ENCODE results near the gene ST3GAL6. TPM values are rescaled to one million over a fixed set of nuclear protein-coding genes. Genes with fewer than 3 reads are reported as not detected.

ST3GAL6 gene
- total and polyA plus RNA-seq, 10 of the 15 experiments (the other 5 are each of a cell fraction or from before 2014, with no cell fraction given): 19.5 to 41.2 (median 37.4) TPM

- H2AFZ ChIP-seq (ENCODE audit: control insufficient read depth, low read depth, low read length): no peak overlapping the region
- intact Hi-C loops (cut with micrococcal nuclease; ENCODE audit: unreplicated experiment): no loop called here
- H3K4me3 ChIP-seq: no peak overlapping the region
- 0 out of 4 replicates have a peak, but pooled peaks cover 0 to 2% of the 10 kb centered on the region in 2 experiments for H3K36me3 ChIP-seq (ENCODE audit: control insufficient read depth in 2 of 2, insufficient read depth in 2 of 2, low read length in 1 of 2)
- 49% methylated on average over 6 of the region's 6 CpGs for WGBS (ENCODE audit: insufficient coverage, insufficient replicate concordance, low lambda C conversion rate, missing lambda C conversion rate)
- FAIRE-seq (no peak), ATAC-seq (no peak), DNase-seq (ENCODE audit: low read depth, low spot score) (no peak)
- TF ChIP-seq RCOR1 (conservative IDR thresholded peaks at IDR 0.05; ENCODE audit: low read depth, low read length) (no peak), FOXK2 (IDR thresholded peaks at IDR 0.05) (no peak), NFYA (IDR thresholded peaks at IDR 0.05; ENCODE audit: borderline replicate concordance, low read depth, low read length) (no peak), YBX1 (IDR thresholded peaks at IDR 0.05) (no peak), RELA (IDR thresholded peaks at IDR 0.05; ENCODE audit: borderline replicate concordance, partially characterized antibody) (no peak), ZBTB33 (IDR thresholded peaks at IDR 0.05) (no peak), CHD1 (IDR thresholded peaks at IDR 0.05; ENCODE audit: low read depth, low read length) (no peak), CBFB (IDR thresholded peaks at IDR 0.05; ENCODE audit: low read depth) (no peak), SREBF2 (IDR thresholded peaks at IDR 0.05; ENCODE audit: low read length) (no peak), NFIC (IDR thresholded peaks at IDR 0.05; ENCODE audit: low read depth, low read length) (no peak), MXI1 (IDR thresholded peaks at IDR 0.05; ENCODE audit: low read depth, low read length) (no peak), TARDBP (IDR thresholded peaks at IDR 0.05; ENCODE audit: borderline replicate concordance) (no peak), TCF7 (IDR thresholded peaks at IDR 0.05; ENCODE audit: borderline replicate concordance) (no peak), ATF2 (IDR thresholded peaks at IDR 0.05; ENCODE audit: low read length) (no peak), CREB1 (IDR thresholded peaks at IDR 0.05; ENCODE audit: low read depth) (no peak), NBN (IDR thresholded peaks at IDR 0.05) (no peak), CEBPB (IDR thresholded peaks at IDR 0.05; ENCODE audit: borderline replicate concordance in 1 of 2, low read depth in 2 of 2, low read length in 2 of 2) (no peak), ASH2L (IDR thresholded peaks at IDR 0.05; ENCODE audit: borderline replicate concordance, low read depth) (no peak), ZBTB11 (CRISPR knock-in tag; IDR thresholded peaks at IDR 0.05) (no peak), KAT2A (conservative IDR thresholded peaks at IDR 0.05; ENCODE audit: control insufficient read depth, low read depth, low read length) (no peak)
- H4K20me1 ChIP-seq (ENCODE audit: control insufficient read depth, insufficient read depth): no peaks in the 10 kb centered on the region
- no peak overlapping the region for H3K27ac ChIP-seq (ENCODE audit: control insufficient read depth, insufficient read depth)
- POLR2A ChIA-PET: no interaction called here
- H3K79me2 ChIP-seq (ENCODE audit: control insufficient read depth, insufficient read depth, low read length): no peaks in the 10 kb centered on the region
- no peak overlapping the region for H3K9ac ChIP-seq (ENCODE audit: control insufficient read depth, insufficient read depth, low read length)
- H3K9me3 ChIP-seq (replicated peaks; ENCODE audit: control insufficient read depth, insufficient read depth, low read length): no peaks in the 10 kb centered on the region
- no TSS peak for BruUV-seq (replicated peaks)
- in situ Hi-C loops (cut with MboI): loop anchor here (25.0 kb wide), 1 partner anchor 468 kb away; no protein-coding TSS in a partner anchor
- SMC1A ChIA-PET (ENCODE audit: uncharacterized antibody, unreplicated experiment): interaction anchor here (0.7 to 2.0 kb wide), 5 partner anchors 10 to 202 kb away, joined by 3 to 21 read pairs (median 3); no protein-coding TSS in a partner anchor
- H3K4me1 ChIP-seq (ENCODE audit: control insufficient read depth, insufficient read depth, low read length): no peaks in the 10 kb centered on the region
- H3K4me2 ChIP-seq (ENCODE audit: control insufficient read depth, insufficient read depth): no peak overlapping the region
- H3K27me3 ChIP-seq (replicated peaks in 1 of 2; ENCODE audit: control insufficient read depth in 2 of 2, insufficient read depth in 2 of 2, low read length in 1 of 2): no peaks in the 10 kb centered on the region
- RAD21 ChIA-PET (ENCODE audit: unreplicated experiment): interaction anchor here (1.0 to 1.2 kb wide), 4 partner anchors 12 to 205 kb away, joined by 3 to 4 read pairs (median 3); no protein-coding TSS in a partner anchor
- CTCF ChIA-PET: interaction anchor here (0.8 to 1.4 kb wide), 4 partner anchors 12 to 208 kb away, joined by 3 to 5 read pairs (median 4); no protein-coding TSS in a partner anchor
These were observed 42.4 kb downstream of the ST3GAL6 start for GRCh38 chr3:98805571-98805970.
